Gastroesophageal sphincter (tissue), 3 donors: ENCODE measurements around the gene TDRD10.

Source experiments
- EP300 ChIP-seq: sonication (generic); formaldehyde crosslinking; IDR thresholded peaks from one replicate; pipeline ENCODE4 v1.6.1; 2017; ENCODE audit warnings: antibody characterized with exemption, mild to moderate bottlenecking
- POLR2A ChIP-seq, 2 donors: fragments of 450-650 bp; IDR thresholded peaks; one replicate each; pipeline ENCODE4 v1.6.1; 2017; ENCODE audit warnings: antibody characterized with exemption in 2 of 2, mild to moderate bottlenecking in 2 of 2, moderate library complexity in 1 of 2
- POLR2AphosphoS5 ChIP-seq: sonication (generic); formaldehyde crosslinking; IDR thresholded peaks from one replicate; pipeline ENCODE4 v1.6.1; 2017; ENCODE audit warnings: antibody characterized with exemption
- TF ChIP-seq, protein P1 (sequence below), 4 experiments: fragments of 200-600 bp in 2 of 4; fragments of 450-650 bp in 2 of 4; sonication (generic) in 1 of 4; IDR thresholded peaks; one replicate each; pipeline ENCODE4 v1.5.1; 2017 to 2019; ENCODE audit warnings: antibody characterized with exemption in 4 of 4, mild to moderate bottlenecking in 2 of 4, moderate library complexity in 2 of 4

GRCh38 chr1:154575951-154576566, 74.0 kb downstream of the TDRD10 start:
- TF ChIP-seq POLR2A (IDR thresholded peaks at IDR 0.05) (no peak), POLR2AphosphoS5 (no peak), EP300 (no peak)
- TF ChIP-seq, protein P1, sequence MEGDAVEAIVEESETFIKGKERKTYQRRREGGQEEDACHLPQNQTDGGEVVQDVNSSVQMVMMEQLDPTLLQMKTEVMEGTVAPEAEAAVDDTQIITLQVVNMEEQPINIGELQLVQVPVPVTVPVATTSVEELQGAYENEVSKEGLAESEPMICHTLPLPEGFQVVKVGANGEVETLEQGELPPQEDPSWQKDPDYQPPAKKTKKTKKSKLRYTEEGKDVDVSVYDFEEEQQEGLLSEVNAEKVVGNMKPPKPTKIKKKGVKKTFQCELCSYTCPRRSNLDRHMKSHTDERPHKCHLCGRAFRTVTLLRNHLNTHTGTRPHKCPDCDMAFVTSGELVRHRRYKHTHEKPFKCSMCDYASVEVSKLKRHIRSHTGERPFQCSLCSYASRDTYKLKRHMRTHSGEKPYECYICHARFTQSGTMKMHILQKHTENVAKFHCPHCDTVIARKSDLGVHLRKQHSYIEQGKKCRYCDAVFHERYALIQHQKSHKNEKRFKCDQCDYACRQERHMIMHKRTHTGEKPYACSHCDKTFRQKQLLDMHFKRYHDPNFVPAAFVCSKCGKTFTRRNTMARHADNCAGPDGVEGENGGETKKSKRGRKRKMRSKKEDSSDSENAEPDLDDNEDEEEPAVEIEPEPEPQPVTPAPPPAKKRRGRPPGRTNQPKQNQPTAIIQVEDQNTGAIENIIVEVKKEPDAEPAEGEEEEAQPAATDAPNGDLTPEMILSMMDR (IDR thresholded peaks at IDR 0.05): no peak
